ENCODE data around the gene TSHR.
A peak's percentile ranks its signal among the peaks of the same experiment; 100 is the strongest.

TSHR gene

GRCh38 chr14:81138429-81138828 lies 183.0 kb downstream of the TSHR start:
- DNase-seq (ENCODE audit: low read depth): no peak

- DNase-seq (ENCODE audit: low read depth): no peak
Measured at GRCh38 chr14:81141426-81141825, 186.0 kb downstream of the TSHR start.

- no peak for DNase-seq (ENCODE audit: low read depth)
Measured at GRCh38 chr14:81143793-81144192, 188.4 kb downstream of the TSHR start.

GRCh38 chr14:81144824-81145603 lies 189.6 kb downstream of the TSHR start:
- no peak for DNase-seq (ENCODE audit: low read depth)

GRCh38 chr14:81147140-81147897 lies 191.9 kb downstream of the TSHR start:
- no peak for DNase-seq (ENCODE audit: low read depth)

- no peak for DNase-seq (ENCODE audit: low read depth)
Measured at GRCh38 chr14:81148635-81149034, 193.2 kb downstream of the TSHR start.

GRCh38 chr14:81153187-81153586 lies 197.8 kb downstream of the TSHR start:
- DNase-seq (ENCODE audit: low read depth): no peak

GRCh38 chr14:81157431-81157830 lies 202.0 kb downstream of the TSHR start:
- no peak for DNase-seq (ENCODE audit: low read depth)

- no peak for DNase-seq (ENCODE audit: low read depth)
Measured at GRCh38 chr14:81161088-81161487, 205.7 kb downstream of the TSHR start.

GRCh38 chr14:81161749-81162148 lies 206.3 kb downstream of the TSHR start:
- no peak for DNase-seq (ENCODE audit: low read depth)

GRCh38 chr14:81162941-81163340 lies 207.5 kb downstream of the TSHR start:
- DNase-seq (ENCODE audit: low read depth): no peak

GRCh38 chr14:81164167-81164774 lies 208.8 kb downstream of the TSHR start:
- DNase-seq (ENCODE audit: low read depth): no peak

GRCh38 chr14:81165188-81165587 lies 209.8 kb downstream of the TSHR start:
- no peak for DNase-seq (ENCODE audit: low read depth)

- no peak for DNase-seq (ENCODE audit: low read depth)
Measured at GRCh38 chr14:81166121-81166520, 210.7 kb downstream of the TSHR start.

GRCh38 chr14:81169267-81169666 lies 213.8 kb downstream of the TSHR start:
- DNase-seq (ENCODE audit: low read depth): no peak

GRCh38 chr14:81169711-81170103 lies 214.3 kb downstream of the TSHR start:
- no peak for DNase-seq (ENCODE audit: low read depth)

- DNase-seq (ENCODE audit: low read depth): peak; percentile 77
Measured at GRCh38 chr14:81170104-81170828, 214.8 kb downstream of the TSHR start.

- DNase-seq (ENCODE audit: low read depth): no peak
Measured at GRCh38 chr14:81170829-81171195, 215.4 kb downstream of the TSHR start.

- DNase-seq (ENCODE audit: low read depth): no peak
Measured at GRCh38 chr14:81172353-81172752, 216.9 kb downstream of the TSHR start.

- no peak for DNase-seq (ENCODE audit: low read depth)
Measured at GRCh38 chr14:81172881-81173280, 217.5 kb downstream of the TSHR start.

- DNase-seq (ENCODE audit: low read depth): no peak
Measured at GRCh38 chr14:81176241-81176640, 220.8 kb downstream of the TSHR start.

- DNase-seq (ENCODE audit: low read depth): no peak
Measured at GRCh38 chr14:81177225-81177624, 221.8 kb downstream of the TSHR start.

All from T-helper 22 cell (primary cell).